Activated T-helper 1 cell treated with anti-CD3 and anti-CD28 coated beads, Interleukin-2, amount 50 U/mL, for 16 hours (primary cell): Measurements from ENCODE around the gene TLK2.

Experiments used
- DNase-seq, 2 donors: peaks; one replicate each; pipeline ENCODE4 v3.0.0-alpha.2; 2020; ENCODE audit warnings: low read depth in 1 of 2, low spot score in 1 of 2

Gene TLK2

DNA sequence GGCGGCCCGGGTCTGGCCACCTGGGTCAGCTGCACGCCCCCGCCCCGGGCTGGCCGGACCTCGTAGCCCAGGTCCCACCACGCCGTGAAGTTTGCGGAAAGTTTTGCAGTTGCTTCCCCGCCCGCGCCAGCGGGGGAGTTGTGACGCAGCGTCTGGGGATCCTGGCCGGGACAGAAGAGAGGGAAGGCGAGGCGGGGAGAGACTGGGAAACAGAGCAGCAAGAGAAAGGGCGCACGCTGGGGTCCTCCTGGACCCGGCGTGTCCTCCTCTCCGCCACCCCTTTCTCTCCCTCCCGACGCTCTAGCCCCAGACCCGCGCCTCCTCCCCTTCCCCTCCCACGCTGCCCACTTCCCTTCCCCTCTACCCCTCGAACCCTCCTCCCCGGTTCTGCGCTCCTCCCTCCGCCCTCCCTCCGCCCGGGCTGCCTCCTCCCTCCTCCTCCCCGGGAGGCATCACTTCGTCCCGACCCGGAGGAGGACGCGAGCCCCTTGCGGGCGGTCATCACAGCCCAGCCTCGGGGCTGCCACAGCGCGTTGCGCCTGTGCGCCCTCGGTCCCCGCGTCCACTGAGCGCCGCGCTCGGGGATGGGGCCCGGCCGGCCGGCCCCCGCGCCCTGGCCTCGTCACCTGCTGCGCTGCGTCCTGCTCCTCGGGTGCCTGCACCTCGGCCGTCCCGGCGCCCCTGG is 148.7 kb downstream of the TLK2 start, which contains the start of gene MRC2:
MRC2 (plus strand) TSS at position 452 of the 685 bp plus-strand sequence; CDS start at position 585, 133 bp downstream.
- no peak for DNase-seq

DNA sequence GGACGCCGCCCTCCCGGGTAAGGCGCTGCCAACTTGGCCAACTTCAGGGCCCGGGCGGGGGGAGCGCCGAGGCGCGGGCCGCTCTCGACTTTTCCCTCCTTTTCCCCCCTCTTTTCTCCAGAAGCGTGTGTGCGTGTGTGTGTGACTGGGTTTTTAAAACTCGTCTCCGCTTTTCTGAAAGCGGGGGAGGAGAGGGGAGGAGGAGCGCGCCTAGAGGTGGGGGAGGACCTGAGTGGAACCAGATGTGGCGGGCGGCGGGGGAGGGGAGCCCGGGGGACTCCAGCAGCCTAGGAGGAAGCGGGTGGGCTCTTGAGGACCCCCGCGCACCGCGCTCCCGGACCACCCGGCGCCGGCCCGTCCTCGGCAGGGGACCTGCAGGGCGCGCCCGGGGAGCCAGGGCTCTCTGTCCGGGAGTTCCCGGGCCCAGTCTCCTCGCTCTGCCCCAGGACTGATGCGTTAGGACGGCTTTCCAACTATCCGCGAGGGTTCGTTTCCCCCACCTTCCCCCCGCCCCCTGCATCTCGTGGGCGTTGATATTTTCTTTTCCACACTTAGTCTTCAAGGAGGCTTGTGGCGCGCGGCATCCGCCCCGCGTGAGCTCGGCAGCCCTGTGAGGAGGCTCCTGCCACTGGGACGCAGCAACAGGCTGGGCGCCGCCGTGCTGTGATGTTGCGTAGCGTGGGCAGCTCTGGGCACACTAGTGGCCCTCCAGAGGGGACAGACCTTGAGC is 149.4 kb downstream of the TLK2 start:
- no peak for DNase-seq

DNA sequence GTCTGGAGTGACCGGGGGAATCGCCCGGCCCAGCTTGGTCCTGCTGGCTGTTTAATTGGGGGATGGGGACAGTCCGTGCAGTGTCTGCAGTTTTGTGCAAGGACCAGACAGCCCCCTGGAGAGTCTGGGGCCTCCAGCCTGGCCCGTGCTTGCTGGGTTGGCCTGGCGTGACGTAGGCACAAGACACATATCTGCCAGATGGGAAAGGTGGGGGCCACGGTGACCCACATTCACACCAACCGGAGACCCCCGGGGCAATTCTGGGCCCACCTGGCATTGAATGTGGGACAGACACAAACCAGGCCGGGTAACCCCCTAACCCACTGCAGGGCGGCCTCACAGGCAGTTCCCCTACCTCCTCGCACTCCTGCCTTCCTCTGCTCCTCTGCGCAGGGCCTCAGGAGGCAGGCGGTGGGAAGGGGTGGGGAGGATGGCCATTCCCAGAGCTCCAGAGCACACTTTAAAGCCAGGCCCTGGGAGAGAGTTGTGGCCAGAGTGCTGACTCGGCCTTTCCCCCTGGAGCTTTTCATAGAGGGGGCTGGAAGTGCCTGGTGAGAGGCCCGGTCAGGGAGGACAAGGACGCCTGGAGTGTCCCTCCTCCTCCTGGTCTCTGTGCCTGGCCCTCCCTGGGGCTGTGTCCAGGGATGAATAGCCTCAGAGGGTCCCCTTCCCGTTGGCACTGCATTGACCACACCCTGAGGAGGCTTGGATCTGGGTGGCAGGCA is 150.4 kb downstream of the TLK2 start:
- no peak for DNase-seq

DNA sequence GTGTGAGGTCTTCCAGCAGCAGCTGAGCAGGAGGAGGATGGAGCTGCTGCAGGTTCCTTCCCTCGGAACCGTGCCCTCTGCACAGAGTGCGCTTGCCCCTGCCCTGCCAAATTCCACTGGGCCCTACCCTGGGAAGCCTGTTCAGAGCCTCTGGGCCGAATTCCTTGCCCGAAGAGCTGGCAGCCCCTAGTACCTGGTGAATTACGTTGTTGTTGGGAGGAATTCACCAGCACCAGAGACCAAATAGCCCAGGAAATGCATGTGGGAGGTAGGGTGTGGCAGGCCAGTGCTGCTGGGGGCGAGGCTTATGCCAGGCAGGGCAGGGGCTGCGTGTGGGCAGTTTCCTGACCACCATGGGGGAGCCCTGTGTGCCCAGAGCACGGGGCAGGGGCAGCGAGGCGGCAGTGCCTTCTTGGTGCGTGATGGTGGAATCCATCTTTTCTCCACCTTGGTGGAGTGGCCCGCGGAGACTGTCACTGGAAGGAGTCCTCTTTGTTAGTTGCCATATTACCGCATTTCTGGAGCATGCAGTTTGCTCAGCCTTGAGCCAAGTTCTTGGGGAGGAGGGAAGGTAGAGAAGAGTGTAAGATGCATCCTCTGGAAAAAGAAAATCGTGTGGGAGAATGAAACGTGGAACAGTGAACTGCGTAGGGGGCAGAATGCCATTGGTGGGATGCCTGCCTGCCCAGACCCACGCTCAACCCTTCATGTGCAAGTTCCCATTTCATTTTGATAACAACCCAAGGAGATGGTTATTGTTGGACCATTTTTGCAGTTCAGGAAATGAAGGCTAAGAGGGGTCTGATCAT is 151.1 kb downstream of the TLK2 start:
- no peak for DNase-seq

DNA sequence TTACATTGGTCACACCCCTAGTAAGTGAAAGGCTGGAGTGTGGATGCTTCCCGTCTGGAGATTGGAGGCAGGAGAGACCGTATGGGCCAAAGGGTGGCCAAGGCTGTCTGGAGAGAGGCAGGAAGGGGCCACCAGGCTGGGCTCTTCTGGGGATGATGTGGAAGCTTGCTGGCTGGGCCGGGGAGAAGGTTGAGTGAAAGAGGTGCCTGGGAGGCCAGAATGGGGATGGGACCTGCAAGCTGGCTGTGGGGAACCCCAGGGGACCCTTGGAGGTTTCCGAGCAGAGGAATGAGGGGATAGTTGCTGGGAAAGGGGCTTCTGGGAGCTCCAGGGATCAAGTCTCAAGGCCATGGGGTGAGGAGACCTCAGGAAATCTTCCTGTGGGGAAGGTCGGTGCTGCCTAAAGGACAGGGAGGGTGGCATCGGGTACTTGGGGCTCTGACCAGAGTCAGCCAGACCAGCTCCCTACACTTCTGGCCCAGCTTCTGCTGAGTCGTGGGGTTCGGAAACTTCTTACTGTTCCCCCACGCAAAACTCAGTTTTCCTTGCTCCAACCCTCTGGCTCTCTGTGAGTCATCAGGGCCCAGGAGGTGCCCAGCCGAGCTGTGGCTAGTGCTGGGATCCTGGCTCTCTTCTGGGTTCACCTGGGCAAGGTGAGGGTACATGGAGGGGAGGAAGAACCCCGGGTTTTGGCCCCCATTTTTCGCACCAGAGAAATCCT is 151.9 kb downstream of the TLK2 start:
- no peak for DNase-seq

DNA sequence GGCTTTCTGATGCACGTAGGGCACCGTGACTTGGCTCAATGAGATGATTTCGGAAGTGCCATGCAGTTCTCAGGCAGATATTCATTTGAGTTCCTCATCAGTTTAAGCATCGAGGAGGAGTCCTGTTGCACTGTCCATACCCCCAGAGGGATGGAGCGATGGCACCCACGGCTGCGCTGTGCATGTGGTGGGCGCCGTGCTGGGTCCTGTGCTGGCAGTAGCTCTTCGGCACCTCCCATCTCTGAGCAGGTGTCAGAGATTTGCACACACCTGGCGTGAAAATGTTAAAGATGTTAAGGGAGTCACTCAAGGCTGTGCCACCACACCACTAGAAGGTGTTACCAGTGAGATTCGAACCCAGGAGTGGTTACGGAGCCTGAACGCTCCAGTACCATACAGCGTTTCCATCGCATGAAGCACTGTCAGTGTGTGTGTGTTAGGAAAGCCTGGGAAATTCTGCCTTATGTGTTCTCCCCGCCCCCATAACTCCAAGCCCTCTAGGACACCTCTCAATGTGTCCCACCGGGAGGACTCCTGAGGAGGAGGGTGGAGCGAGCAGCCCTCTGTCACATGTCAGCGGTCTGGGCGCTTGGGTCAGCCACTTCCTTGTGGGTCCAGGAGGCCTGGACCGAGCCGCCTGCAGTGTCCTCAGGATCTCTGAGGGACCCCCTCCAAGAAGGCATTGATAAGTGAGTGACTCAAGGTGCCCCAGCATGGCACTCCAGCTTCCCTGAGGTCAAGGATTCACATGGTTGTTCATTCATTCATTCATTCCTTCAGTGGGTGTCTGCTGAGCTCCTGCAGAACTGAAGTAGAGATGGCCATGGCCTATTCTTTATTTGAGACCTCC is 152.7 kb downstream of the TLK2 start:
- DNase-seq = no peak

DNA sequence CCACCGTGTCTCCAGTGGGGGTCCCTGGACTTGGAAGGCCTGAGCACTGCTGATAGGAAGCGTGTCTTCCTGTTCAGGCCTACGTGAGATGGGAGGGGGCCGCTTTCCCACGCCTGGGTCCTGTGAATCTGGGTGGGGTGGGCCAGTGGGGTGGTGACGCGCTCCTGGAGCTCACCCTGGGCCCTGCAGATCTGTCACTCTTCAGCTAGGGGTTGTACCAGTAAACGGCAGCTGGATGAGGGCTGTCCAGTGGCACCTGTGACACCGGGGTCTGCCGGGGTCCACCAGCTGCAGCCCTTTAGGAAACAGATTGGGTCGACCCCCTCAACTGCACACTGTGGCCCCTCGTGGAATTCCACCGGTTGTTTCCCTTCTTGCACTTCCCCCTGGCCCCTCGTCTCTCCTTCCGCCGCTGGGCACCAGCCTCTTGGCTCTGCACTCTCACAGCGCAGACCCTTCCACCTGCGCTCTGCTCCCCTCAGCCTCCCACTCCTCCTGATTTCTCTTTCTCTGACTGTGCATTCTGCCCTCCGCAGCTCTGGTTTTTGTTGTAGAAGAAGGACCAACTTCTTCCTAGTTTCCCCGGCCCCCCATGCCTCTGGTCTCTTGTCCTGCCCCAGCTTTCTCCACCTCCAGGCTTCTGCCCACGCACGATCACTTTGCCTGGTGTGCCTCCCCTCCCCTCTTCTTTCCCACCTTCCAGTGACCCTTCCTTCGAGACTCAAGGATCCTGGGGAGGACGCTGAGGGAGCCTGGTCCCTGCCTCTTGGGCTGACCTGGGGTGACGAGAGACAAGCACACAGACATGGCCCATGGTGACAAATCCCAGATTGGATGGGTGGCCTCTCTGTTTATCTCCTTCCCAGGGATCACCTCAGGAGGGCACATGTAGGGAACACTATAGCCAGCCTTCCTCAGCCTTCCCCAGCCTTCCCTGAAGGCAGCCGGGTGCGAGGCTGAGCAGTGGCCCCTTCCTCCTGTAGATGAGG is 153.6 kb downstream of the TLK2 start:
- no peak for DNase-seq

DNA sequence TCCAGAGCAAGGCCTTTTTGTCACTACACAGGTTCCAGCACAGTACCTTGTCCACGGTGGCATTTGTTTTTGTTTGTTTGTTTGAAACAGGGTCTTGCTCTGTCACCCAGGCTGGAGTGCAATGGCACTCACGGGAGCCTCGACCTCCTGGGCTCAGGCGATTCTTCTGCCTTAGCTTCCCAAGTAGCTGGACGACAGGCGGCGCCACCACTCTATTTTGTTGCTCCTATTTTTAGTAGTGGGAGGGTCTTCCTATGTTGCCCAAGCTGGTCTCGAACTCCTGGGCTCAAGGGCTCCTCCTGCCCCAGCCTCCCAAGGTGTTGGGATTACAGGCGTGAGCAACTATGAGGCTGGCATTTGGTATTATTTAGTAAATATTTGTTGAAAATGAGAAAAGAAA is 159.2 kb downstream of the TLK2 start:
- no peak for DNase-seq

DNA sequence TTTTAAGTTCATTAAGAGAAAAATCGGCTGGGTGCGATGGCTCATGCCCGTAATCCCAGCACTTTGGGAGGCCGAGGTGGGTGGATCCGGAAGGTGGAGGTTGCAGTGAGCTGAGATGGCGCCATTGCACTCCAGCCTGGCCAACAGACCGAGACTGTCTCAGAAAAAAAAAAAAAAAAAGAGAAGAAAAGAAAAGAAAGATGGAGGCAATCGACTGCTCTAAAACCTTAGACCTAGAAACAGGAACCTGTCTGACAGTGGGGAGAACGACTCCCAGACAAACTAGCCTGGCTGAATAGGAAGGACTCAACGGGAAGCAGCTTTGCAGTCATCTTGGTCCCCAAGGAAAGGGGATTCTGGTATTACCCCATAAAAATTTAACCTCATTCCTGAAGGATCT is 162.5 kb downstream of the TLK2 start:
- DNase-seq = no peak

DNA sequence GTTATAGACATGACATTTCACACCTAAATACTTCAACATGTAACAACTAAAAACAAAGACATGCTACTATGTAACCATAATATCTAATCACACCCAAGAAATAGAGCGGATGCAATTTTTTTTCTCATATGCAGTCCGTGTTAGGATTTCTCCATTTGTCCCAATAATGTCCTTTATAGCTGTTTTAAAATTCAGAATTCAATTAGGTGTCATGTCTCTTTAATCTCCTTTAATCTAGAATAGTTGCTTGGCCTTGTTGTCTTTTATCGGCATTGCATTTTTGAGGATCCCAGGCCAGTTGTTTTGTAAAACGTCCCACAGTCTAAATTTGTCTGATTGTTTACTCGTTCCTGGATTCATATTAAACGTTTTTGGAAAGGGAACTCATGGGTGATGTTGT is 163.3 kb downstream of the TLK2 start:
- no peak for DNase-seq

DNA sequence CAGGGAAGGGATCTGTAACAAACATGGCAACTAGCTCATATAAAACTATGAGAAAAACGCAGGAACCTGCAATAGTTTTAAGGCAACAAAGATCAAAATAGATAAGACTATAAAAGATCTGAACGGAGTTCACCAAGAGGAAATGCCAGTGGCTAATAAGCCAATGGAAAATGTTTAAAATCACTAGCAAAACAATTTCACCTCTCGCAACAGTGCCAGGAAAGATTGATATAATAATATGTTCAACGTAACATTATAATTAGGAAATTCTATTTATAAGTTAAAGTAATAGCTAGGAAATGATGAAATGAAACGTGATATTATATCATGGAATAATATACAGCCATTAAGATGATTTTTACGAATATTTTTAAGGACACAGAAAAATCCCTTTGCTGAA is 164.9 kb downstream of the TLK2 start:
- no peak for DNase-seq

DNA sequence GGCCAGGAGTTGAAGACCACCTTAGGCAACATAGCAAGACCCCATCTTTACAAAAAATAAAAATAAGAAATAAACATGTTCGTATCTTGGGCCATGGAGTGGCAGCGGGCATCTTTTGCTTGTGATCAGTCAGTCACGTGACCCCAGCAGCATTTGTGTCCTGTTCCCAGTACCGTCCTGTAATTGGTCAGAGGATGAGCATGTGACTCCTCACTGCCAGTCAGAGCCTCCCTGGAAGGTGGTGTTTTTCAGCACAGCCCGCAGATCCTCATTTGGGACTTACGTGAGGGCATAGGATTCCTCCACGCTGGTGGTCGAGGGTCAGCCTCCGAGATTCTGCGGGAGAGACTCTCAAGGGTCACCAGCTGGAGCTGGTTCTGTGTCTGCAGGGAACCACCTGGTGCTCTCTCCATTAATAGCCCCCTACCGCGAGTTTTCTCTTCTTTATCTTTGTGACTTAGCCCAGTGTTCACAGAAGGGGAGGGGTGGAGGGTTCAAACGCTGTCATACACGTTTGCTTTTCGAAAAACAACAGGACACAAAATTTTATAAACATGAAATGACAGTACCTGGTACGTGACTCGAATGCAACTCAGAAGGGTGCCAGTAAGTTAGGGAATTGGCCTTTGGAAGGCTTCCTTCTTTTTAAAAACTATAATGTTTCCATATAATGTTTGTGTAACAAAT is 166.0 kb downstream of the TLK2 start:
- DNase-seq = no peak

DNA sequence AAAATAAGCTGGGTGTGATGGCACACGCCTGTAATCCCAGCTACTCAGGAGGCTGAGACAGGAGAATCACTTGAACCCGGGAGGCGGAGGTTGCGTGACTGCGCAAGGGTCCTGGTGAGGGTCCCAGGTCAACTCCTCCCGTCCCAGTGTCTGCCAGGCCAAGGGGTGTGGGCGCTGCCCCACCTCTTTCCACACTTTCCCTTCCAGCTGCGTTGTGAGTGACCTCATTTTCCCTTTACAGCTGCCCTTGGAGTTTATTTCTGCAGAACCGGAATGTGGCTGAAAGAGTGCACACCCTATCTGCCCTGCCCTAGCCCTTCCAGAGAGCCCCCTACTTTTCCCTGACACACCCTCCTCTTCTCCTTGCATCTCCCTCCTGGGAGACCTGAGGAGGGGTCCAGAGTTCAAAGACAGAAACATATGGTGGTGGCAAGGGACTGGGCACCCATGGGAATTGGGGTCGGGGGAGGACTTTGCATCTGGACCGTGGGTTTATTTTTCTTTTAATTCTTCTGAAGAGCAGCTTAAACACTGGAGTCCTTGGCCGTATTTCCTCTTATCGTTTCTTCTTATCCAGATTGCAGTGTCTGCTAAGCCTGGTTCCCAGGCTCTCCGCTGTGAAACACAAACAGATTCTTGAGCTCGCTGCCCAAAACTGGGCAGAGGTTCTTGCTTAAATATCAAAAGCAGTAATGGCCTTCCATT is 169.8 kb downstream of the TLK2 start:
- DNase-seq = no peak

DNA sequence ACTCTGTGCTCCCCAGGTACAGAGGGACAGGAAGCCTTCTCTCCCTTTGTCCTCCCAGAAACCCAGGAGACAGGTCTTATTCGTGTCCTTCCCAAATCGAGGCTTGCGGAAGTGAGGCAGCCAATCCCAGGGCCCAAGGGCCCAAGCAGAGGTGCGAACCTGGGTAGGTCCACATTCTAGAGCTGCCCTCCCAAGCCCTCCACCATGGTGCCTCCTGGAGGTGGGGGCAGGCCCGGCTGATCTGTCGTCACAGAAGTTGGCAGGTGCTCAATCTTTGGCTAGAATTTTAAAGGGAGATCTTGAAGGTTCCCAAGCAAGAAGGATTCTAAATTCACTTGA is 170.3 kb downstream of the TLK2 start:
- no peak for DNase-seq

DNA sequence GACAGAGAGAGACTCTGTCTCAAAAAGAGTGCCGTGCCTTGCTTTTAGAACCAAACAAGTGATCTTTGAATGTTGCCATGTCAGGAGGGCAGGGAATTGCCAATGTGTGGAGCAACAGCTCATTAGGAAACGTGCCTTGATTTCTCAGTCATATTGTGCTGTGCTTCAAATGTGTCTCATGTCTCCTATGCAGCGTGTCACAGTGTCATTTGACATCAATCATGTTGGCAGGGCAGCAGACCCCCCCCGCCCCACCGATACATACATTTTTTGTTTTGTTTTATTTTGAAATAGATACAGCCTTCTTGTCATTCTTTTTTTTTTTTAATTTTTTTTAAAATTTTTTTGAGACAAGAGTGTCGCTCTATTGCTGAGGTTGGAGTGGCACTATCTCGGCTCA is 170.9 kb downstream of the TLK2 start:
- DNase-seq = no peak

DNA sequence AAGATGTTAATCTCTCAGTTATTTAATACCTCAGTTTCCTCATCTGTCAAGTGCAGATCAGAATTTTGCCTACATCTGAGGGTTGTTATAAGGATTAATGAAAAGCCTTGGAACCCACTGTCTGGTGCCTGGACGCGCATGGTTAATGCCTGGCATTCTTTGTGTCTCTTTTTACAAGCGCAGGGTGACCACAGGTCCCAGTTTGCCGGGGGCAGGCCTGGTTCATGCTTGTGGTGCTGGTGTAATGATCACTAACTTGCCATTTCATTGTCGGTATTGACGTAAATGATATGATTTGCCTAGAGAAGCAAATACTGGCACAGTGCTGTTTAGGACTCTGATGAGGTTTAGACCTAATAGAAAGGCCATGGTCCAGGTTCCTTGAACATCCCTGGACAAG is 172.0 kb downstream of the TLK2 start:
- DNase-seq = no peak

DNA sequence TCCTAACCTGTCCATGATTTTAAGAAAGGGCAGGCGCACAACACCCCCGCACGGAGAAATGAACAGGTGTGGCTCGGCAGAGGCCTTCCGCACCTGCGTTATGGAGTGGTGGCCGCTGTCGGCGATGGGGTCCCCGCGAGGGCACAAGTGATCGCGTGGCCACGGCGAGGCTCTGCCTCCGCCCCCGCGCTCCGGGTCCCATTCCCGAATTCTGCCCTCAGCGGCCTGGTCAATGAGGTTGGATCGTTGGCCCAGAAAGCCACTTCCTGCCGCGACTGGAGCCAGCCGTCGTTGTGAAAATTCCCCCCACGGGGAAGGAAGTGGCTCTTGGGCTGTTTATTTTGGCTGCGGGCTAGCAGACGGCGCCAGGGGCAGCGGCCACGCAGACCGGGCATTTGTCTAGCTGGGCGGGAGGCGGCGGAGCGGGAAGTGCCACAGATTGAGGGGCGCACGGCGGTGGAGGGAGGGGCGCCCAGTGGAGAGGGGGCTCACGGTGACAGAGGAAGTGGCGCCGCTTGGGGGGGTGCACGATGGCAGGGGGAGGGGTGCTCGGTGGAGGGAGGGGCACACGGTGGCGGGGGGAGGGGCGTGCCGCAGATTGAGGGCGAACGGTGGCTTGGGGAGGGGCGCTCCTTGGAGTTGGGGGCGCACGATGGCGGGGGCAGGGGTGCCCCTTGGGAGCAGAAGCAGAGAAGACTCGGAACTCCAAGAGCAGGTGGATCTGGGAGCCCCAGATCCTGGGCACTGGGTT is 173.8 kb downstream of the TLK2 start:
- no peak for DNase-seq
